ENCODE measurements around the gene PPME1. TPM values are rescaled to one million over a fixed set of nuclear protein-coding genes. Genes with fewer than 3 reads are reported as not detected.

Gene PPME1
- total RNA-seq, 2 experiments from 2014 or later: 28.5 to 30.9 TPM

- DNase-seq (no peak), ATAC-seq (no peak)
- Mint-ChIP-seq H3K9me3 (ENCODE audit: low read depth) (no peaks in the 10 kb centered on the region), H3K27me3 (peaks cover 9% of the 10 kb centered on the region), H3K4me3 (no peak overlapping the region), H3K36me3 (no peaks in the 10 kb centered on the region), H3K27ac (no peak overlapping the region), H3K4me1 (no peaks in the 10 kb centered on the region)
- CTCF ChIA-PET: interaction anchor here (2.2 kb wide), 1 partner anchor 28 kb away, joined by 7 read pairs; no protein-coding TSS in a partner anchor
These were observed 112.6 kb downstream of the PPME1 start for GRCh38 chr11:74283580-74284180.

- no peaks in the 10 kb centered on the region for H3K4me1 Mint-ChIP-seq
- no peaks in the 10 kb centered on the region for H3K36me3 Mint-ChIP-seq
- peaks cover 9% of the 10 kb centered on the region for H3K27me3 Mint-ChIP-seq
- no peaks in the 10 kb centered on the region for H3K9me3 Mint-ChIP-seq (ENCODE audit: low read depth)
- no peak overlapping the region for H3K4me3 Mint-ChIP-seq
- no peak overlapping the region for H3K27ac Mint-ChIP-seq
- CTCF ChIA-PET: no interaction called here
- ATAC-seq (no peak), DNase-seq (no peak)
These were observed 113.4 kb downstream of the PPME1 start for GRCh38 chr11:74284466-74284865.

GRCh38 chr11:74288161-74288560 is 117.1 kb downstream of the PPME1 start:
- Mint-ChIP-seq H3K4me3 (no peak overlapping the region), H3K27me3 (peaks cover 28% of the 10 kb centered on the region), H3K4me1 (no peaks in the 10 kb centered on the region), H3K36me3 (no peaks in the 10 kb centered on the region), H3K9me3 (ENCODE audit: low read depth) (no peaks in the 10 kb centered on the region), H3K27ac (no peak overlapping the region)
- CTCF ChIA-PET: no interaction called here
- ATAC-seq (no peak), DNase-seq (no peak)

- H3K4me3 Mint-ChIP-seq: no peak overlapping the region
- CTCF ChIA-PET: no interaction called here
- ATAC-seq (no peak), DNase-seq (no peak)
- no peaks in the 10 kb centered on the region for H3K36me3 Mint-ChIP-seq
- H3K27me3 Mint-ChIP-seq: peaks cover 33% of the 10 kb centered on the region
- no peaks in the 10 kb centered on the region for H3K4me1 Mint-ChIP-seq
- no peak overlapping the region for H3K27ac Mint-ChIP-seq
- no peaks in the 10 kb centered on the region for H3K9me3 Mint-ChIP-seq (ENCODE audit: low read depth)
These were observed 117.8 kb downstream of the PPME1 start for GRCh38 chr11:74288911-74289310.

GRCh38 chr11:74297484-74297883 is 126.4 kb downstream of the PPME1 start:
- Mint-ChIP-seq H3K4me3 (no peak overlapping the region), H3K27me3 (peaks cover 45% of the 10 kb centered on the region), H3K4me1 (peaks cover 5% of the 10 kb centered on the region), H3K27ac (no peak overlapping the region), H3K9me3 (ENCODE audit: low read depth) (no peaks in the 10 kb centered on the region), H3K36me3 (no peaks in the 10 kb centered on the region)
- DNase-seq (no peak), ATAC-seq (no peak)
- CTCF ChIA-PET: interaction anchor here (0.6 to 1.0 kb wide), 2 partner anchors 24 to 42 kb away, joined by 3 to 4 read pairs; no protein-coding TSS in a partner anchor

- Mint-ChIP-seq H3K9me3 (ENCODE audit: low read depth) (no peaks in the 10 kb centered on the region), H3K4me1 (peaks cover 5% of the 10 kb centered on the region), H3K27ac (no peak overlapping the region), H3K36me3 (no peaks in the 10 kb centered on the region), H3K4me3 (no peak overlapping the region), H3K27me3 (peaks cover 39% of the 10 kb centered on the region)
- CTCF ChIA-PET: no interaction called here
- no peak for DNase-seq
- ATAC-seq: no peak
These were observed 127.9 kb downstream of the PPME1 start for GRCh38 chr11:74299015-74299414.

Other genes with a start within 250 kb of the PPME1 start
- under 1 TPM; 0.26 to 0.29 TPM for gene DNAJB13, start 220.3 kb upstream of the PPME1 start, total RNA-seq
- gene UCP2, start 188.4 kb upstream of the PPME1 start, total RNA-seq: 100 to 1,000 TPM; 199 to 288 TPM
- gene UCP3, start 162.2 kb upstream of the PPME1 start, total RNA-seq: 1 to 10 TPM; 3.3 to 5.2 TPM
- 10 to 100 TPM; 40.2 to 47.1 TPM for gene C2CD3, start 287 bp upstream of the PPME1 start, total RNA-seq
- gene P4HA3, start 140.4 kb downstream of the PPME1 start, total RNA-seq: not detected
- gene PGM2L1, start 227.1 kb downstream of the PPME1 start, total RNA-seq: 10 to 100 TPM; 10.1 to 13.1 TPM

All from activated CD8-positive, alpha-beta memory T cell treated with anti-CD3 and anti-CD28 coated beads, Interleukin-2, amount 10 ng/mL, durations not matched to agents 7 days and 5 days (primary cell).